Measurements from ENCODE around the gene TDRD3. TPM values are rescaled to one million over a fixed set of nuclear protein-coding genes. Genes with fewer than 3 reads are reported as not detected.

Gene TDRD3
- total RNA-seq, 1 donor: 17.3 TPM

DNA sequence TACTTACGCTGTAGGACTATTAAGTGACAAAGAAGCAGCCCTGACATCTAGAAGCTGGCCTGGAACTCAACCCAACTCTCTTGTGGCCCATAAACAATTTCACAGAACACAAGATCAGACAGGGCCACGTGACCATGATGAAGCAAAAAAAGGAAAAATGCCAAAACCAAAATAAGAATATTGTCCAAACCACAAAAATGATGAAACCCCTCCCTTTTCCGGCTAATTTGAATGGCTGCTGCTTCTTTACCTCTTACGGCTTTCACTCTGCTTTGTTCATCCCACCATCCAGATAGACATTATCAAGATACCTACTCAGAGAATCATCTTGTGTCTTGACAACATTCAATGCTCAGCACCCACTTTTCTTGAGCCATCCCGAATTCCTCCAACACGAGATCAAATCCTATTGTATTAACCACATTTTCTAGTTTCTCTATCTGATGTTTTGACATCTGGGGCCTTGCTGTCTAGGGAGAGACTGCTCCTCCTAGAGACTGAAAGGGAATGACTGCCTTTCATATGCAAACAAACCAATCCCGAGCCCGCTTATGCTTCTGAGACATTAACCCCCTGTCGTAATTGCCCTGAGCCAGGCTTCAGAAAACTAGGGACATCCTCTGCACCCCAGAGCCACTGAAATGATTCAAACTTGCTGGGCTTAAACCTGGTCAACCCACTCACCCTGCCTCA lies 186.3 kb downstream of the TDRD3 start:
- peak; percentile 69 for DNase-seq (ENCODE audit: low read depth)
- TF ChIP-seq, protein P1, sequence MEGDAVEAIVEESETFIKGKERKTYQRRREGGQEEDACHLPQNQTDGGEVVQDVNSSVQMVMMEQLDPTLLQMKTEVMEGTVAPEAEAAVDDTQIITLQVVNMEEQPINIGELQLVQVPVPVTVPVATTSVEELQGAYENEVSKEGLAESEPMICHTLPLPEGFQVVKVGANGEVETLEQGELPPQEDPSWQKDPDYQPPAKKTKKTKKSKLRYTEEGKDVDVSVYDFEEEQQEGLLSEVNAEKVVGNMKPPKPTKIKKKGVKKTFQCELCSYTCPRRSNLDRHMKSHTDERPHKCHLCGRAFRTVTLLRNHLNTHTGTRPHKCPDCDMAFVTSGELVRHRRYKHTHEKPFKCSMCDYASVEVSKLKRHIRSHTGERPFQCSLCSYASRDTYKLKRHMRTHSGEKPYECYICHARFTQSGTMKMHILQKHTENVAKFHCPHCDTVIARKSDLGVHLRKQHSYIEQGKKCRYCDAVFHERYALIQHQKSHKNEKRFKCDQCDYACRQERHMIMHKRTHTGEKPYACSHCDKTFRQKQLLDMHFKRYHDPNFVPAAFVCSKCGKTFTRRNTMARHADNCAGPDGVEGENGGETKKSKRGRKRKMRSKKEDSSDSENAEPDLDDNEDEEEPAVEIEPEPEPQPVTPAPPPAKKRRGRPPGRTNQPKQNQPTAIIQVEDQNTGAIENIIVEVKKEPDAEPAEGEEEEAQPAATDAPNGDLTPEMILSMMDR (IDR thresholded peaks at IDR 0.05; ENCODE audit: insufficient read depth, low read depth, low read length): no peak
- H3K4me3 ChIP-seq (ENCODE audit: low read depth, low read length): no peak overlapping the region

- DNase-seq (ENCODE audit: low read depth): peak; percentile 73
- no peak overlapping the region for H3K4me3 ChIP-seq (ENCODE audit: low read depth, low read length)
- TF ChIP-seq, protein P1 (IDR thresholded peaks at IDR 0.05; ENCODE audit: insufficient read depth, low read depth, low read length): no peak
Observed at GRCh38 chr13:60583911-60584753, 187.1 kb downstream of the TDRD3 start.

GRCh38 chr13:60584976-60585375 lies 188.0 kb downstream of the TDRD3 start:
- DNase-seq (ENCODE audit: low read depth): no peak
- H3K4me3 ChIP-seq (ENCODE audit: low read depth, low read length): no peak overlapping the region
- TF ChIP-seq, protein P1 (IDR thresholded peaks at IDR 0.05; ENCODE audit: insufficient read depth, low read depth, low read length): no peak

DNA sequence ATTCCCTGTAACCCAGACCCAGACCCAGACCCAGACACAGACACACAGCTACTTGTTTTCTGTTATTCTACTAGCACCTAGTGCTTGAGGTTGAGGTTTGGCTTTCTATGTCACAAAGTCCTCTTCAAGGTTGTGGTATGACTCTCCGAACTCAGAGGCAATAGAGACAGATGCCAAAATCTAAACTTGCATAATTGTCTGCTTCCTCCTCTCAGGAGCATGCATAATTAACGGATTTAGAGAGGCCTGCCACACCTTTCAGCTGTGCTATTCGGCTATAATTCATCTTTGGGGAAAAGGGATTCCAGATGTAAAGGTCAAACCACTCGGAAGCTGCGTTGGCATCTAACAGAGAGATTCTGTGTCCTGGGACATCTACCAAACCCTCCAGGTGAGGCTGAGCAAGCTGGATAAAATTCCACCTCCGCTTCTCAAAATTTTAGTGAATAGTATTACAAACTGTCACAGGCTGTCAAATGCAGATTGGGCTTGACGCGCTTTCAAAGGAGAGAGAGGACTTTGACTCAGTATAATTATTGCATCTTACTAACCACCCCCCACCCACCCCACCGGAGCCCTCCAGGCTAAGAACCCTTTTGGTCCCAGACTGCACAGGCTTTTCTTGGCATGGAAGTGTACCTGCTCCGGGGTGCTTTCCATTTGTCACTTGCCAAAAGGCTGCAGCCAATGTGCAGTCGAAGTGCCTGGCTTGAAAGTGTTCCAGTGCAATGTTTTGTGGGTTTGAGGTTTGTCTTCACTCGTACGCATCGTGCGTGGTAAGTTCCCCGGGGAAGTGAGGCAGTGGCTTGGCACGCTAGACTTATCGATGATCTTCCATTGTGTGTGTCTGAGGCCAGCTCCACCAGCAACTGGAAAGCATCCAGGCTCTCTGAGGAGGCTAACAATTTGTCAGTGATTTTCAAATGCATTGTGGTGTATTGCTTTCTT lies 194.1 kb downstream of the TDRD3 start:
- DNase-seq (ENCODE audit: low read depth): peak; percentile 28
- H3K4me3 ChIP-seq (ENCODE audit: low read depth, low read length): no peak overlapping the region
- TF ChIP-seq, protein P1 (IDR thresholded peaks at IDR 0.05; ENCODE audit: insufficient read depth, low read depth, low read length): no peak

- DNase-seq (ENCODE audit: low read depth): no peak
- no peak overlapping the region for H3K4me3 ChIP-seq (ENCODE audit: low read depth, low read length)
- TF ChIP-seq, protein P1 (IDR thresholded peaks at IDR 0.05; ENCODE audit: insufficient read depth, low read depth, low read length): no peak
Observed at GRCh38 chr13:60603049-60603448, 206.0 kb downstream of the TDRD3 start.

DNA sequence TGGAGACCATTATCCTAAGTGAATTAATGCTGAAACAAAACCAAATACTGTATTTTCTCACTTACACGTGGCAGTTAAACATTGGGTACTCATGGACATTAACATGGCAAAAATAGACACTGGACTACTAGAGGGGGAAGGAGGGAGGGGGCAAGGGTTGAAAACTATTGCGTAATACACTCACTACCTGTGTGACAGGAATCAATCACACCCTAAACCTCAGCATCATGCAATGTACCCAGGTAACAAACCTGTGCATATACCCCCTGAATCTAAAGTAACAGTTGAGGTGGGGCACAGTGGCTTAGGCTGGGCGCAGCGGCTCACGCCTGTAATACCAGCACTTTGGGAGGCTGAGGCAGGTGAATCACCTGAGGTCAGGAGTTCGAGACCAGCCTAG lies 207.0 kb downstream of the TDRD3 start:
- TF ChIP-seq, protein P1 (IDR thresholded peaks at IDR 0.05; ENCODE audit: insufficient read depth, low read depth, low read length): no peak
- DNase-seq (ENCODE audit: low read depth): no peak
- no peak overlapping the region for H3K4me3 ChIP-seq (ENCODE audit: low read depth, low read length)

Data from fibroblast of villous mesenchyme (primary cell).